Measurements from ENCODE around the gene TDRD10.
"Not testable (repeated sequence)": the region's sequence is repeated elsewhere in the genome, so short reads cannot be mapped to it uniquely, and the experiment has no call there.

DNA sequence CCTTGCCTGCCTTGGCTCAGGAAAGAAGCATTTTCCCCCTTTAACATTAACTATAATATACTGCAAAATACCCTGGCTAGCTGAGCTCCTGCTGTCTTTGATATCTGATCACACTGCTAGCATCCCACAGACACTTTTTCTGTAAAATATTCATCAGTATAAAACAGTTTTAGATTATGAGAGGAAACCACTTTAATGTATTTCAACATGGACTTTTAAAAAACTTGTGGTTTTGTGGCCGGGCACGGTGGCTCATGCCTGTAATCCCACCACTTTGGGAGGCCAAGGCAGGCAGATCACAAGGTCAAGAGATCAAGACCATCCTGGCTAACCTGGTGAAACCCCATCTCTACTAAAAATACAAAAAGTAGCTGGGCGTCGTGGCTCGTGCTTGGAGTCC lies 15.3 kb upstream of the TDRD10 start:
- TF ChIP-seq POLR2A (IDR thresholded peaks at IDR 0.05) = not testable (repeated sequence)
- TF ChIP-seq, protein P1, sequence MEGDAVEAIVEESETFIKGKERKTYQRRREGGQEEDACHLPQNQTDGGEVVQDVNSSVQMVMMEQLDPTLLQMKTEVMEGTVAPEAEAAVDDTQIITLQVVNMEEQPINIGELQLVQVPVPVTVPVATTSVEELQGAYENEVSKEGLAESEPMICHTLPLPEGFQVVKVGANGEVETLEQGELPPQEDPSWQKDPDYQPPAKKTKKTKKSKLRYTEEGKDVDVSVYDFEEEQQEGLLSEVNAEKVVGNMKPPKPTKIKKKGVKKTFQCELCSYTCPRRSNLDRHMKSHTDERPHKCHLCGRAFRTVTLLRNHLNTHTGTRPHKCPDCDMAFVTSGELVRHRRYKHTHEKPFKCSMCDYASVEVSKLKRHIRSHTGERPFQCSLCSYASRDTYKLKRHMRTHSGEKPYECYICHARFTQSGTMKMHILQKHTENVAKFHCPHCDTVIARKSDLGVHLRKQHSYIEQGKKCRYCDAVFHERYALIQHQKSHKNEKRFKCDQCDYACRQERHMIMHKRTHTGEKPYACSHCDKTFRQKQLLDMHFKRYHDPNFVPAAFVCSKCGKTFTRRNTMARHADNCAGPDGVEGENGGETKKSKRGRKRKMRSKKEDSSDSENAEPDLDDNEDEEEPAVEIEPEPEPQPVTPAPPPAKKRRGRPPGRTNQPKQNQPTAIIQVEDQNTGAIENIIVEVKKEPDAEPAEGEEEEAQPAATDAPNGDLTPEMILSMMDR (IDR thresholded peaks at IDR 0.05) = not testable (repeated sequence)
